GM12878 (cell line): ENCODE measurements around the gene TCP1. TPM values are rescaled to one million over a fixed set of nuclear protein-coding genes. Genes with fewer than 3 reads are reported as not detected.
"Not testable (repeated sequence)": the region's sequence is repeated elsewhere in the genome, so short reads cannot be mapped to it uniquely, and the experiment has no call there.

ENCODE experiments used
- ATAC-seq: fragments of 200-7000 bp; cut with Tn5 transposase; 3 replicates; pipeline ENCODE4 v1.9.1; 2020; ENCODE audit warnings: mild to moderate bottlenecking, moderate library complexity
- BruUV-seq: library from RNA; stranded (reverse); fragments of 400-500 nt; replicated peaks from 2 replicates; lab custom pipeline; 2021; lab: Mats Ljungman, UMichigan
- CTCF ChIA-PET: fragments of 300-600 bp; sonication (Branson Sonifier 250); formaldehyde crosslinking; extraction: SDS; loops from one replicate; lab custom pipeline; 2021; ENCODE audit warnings: inconsistent platforms; lab: Yijun Ruan, JAX
- POLR2A ChIA-PET: fragments of 350-600 bp; formaldehyde crosslinking; extraction: SDS; loops from one replicate; lab custom pipeline; 2021; ENCODE audit warnings: inconsistent platforms; lab: Charles Lee
- RAD21 ChIA-PET: fragments of 300-600 bp; sonication (Branson Sonifier 250); formaldehyde crosslinking; loops from one replicate; lab custom pipeline; 2023; ENCODE audit warnings: antibody characterized with exemption; ENCODE audit not compliant: unreplicated experiment; lab: Charles Lee
- SMC1A ChIA-PET: fragments of 300-600 bp; sonication (Branson Sonifier 250); formaldehyde crosslinking; loops from one replicate; lab custom pipeline; 2023; ENCODE audit not compliant: unreplicated experiment, uncharacterized antibody; lab: Charles Lee
- DNase-seq: peaks from one replicate; pipeline ENCODE4 v3.0.0-alpha.2; 2011; ENCODE audit warnings: low read depth, low spot score
- FAIRE-seq: peaks from 3 replicates; lab custom pipeline; 2011; peaks lifted over from hg19 to GRCh38; lab: Jason Lieb, UNC
- H2AFZ ChIP-seq: 2 replicates; pipeline ENCODE4 v1.6.0; 2011; ENCODE audit warnings: low read depth, low read length, control low read depth; ENCODE audit not compliant: control insufficient read depth
- H3K27ac ChIP-seq: 2 replicates; pipeline ENCODE4 v1.5.1; 2011; ENCODE audit warnings: control low read depth; ENCODE audit not compliant: control insufficient read depth, insufficient read depth
- H3K27me3 ChIP-seq, 2 experiments: replicated peaks in 1 of 2; 2 replicates each; pipeline versions ENCODE4 v1.6.0 to v1.6.1; 2011; ENCODE audit warnings: low read length in 1 of 2; ENCODE audit not compliant: control insufficient read depth in 2 of 2, insufficient read depth in 2 of 2
- H3K36me3 ChIP-seq, 2 experiments: 2 replicates each; pipeline ENCODE4 v1.5.1; 2011; ENCODE audit warnings: low read length in 1 of 2; ENCODE audit not compliant: control insufficient read depth in 2 of 2, insufficient read depth in 2 of 2
- H3K4me1 ChIP-seq: 2 replicates; pipeline ENCODE4 v1.6.1; 2011; ENCODE audit warnings: mild to moderate bottlenecking, low read length, moderate library complexity, mixed read lengths; ENCODE audit not compliant: control insufficient read depth, insufficient read depth
- H3K4me2 ChIP-seq: 2 replicates; pipeline ENCODE4 v1.6.0; 2011; ENCODE audit warnings: control low read depth; ENCODE audit not compliant: control insufficient read depth, insufficient read depth
- H3K4me3 ChIP-seq: fragments of 200-600 bp; sonication (generic); 2 replicates; pipeline ENCODE4 v1.5.1; 2016
- H3K79me2 ChIP-seq: 2 replicates; pipeline ENCODE4 v1.6.0; 2011; ENCODE audit warnings: low read length; ENCODE audit not compliant: control insufficient read depth, insufficient read depth
- H3K9ac ChIP-seq: 2 replicates; pipeline ENCODE4 v1.8.0; 2011; ENCODE audit warnings: low read length, control low read depth, mixed read lengths; ENCODE audit not compliant: control insufficient read depth, insufficient read depth
- H3K9me3 ChIP-seq: replicated peaks from 3 replicates; pipeline ENCODE4 v1.5.1; 2011; ENCODE audit warnings: mild to moderate bottlenecking, low read length; ENCODE audit not compliant: control insufficient read depth, insufficient read depth
- H4K20me1 ChIP-seq: 2 replicates; pipeline ENCODE4 v1.6.0; 2011; ENCODE audit not compliant: control insufficient read depth, insufficient read depth
- EGR1 ChIP-seq, 2 experiments: IDR thresholded peaks; 1 replicate in 1 of 2; 2 replicates in 1 of 2; pipeline ENCODE4 v1.6.1; 2011 to 2012; ENCODE audit warnings: low read depth in 2 of 2, low read length in 2 of 2, borderline replicate concordance in 1 of 2, mild to moderate bottlenecking in 1 of 2, moderate library complexity in 1 of 2
- FOXM1 ChIP-seq: IDR thresholded peaks from 2 replicates; pipeline ENCODE4 v1.6.1; 2012; ENCODE audit warnings: low read depth, mild to moderate bottlenecking, inconsistent platforms, low read length, moderate library complexity
- HCFC1 ChIP-seq: fragments of 150-350 bp; IDR thresholded peaks from 2 replicates; pipeline ENCODE4 v1.6.1; 2014; ENCODE audit warnings: low read length
- MLLT1 ChIP-seq: fragments of 450-650 bp; IDR thresholded peaks from 2 replicates; pipeline ENCODE4 v1.6.1; 2016; ENCODE audit warnings: mild to moderate bottlenecking
- NKRF ChIP-seq: fragments of 450-650 bp; conservative IDR thresholded peaks from 2 replicates; pipeline ENCODE4 v1.6.1; 2017; ENCODE audit warnings: mild to moderate bottlenecking, moderate library complexity
- PBX3 ChIP-seq: IDR thresholded peaks from 2 replicates; pipeline ENCODE4 v1.6.1; 2011; ENCODE audit warnings: mild to moderate bottlenecking, low read depth, low read length, moderate library complexity; ENCODE audit not compliant: insufficient replicate concordance
- TBL1XR1 ChIP-seq: IDR thresholded peaks from 2 replicates; pipeline ENCODE4 v1.6.1; 2012; ENCODE audit warnings: low read depth, low read length, improper control_type of control experiment
- WRNIP1 ChIP-seq: IDR thresholded peaks from 2 replicates; pipeline ENCODE4 v1.6.1; 2011; ENCODE audit warnings: low read depth, low read length, improper control_type of control experiment, borderline replicate concordance
- ZNF687 ChIP-seq: fragments of 450-650 bp; IDR thresholded peaks from 2 replicates; pipeline ENCODE4 v1.6.1; 2017; ENCODE audit warnings: mild to moderate bottlenecking, moderate library complexity
- whole genome bisulfite sequencing: methylation state at CpG from one replicate; pipeline ENCODE4 v1.1.6; 2016; ENCODE audit warnings: low lambda C conversion rate; ENCODE audit not compliant: insufficient replicate concordance, insufficient coverage; ENCODE audit errors: missing lambda C conversion rate; 5-methylcytosine and 5-hydroxymethylcytosine counted together
- in situ Hi-C: fragments of 300-500 bp; cut with MboI; formaldehyde crosslinking; loops from 9 replicates; pipeline ENCODE4 v1.14.3; 2018; ENCODE audit warnings: mixed read lengths
- intact Hi-C: fragments of 100-400 bp; cut with micrococcal nuclease; formaldehyde crosslinking; loops from one replicate; pipeline ENCODE4 v1.14.2; 2022; ENCODE audit not compliant: unreplicated experiment
- polyA plus RNA-seq, 11 experiments: library from polyadenylated mRNA; depleted of rRNA in 4 of 11; unstranded in 6 of 11; stranded (reverse) in 5 of 11; fragments of >200 nt; fragmentation: Nextera tagmentation in 4 of 11; fragmentation: Illumina TruSeq in 1 of 11; extraction: Ambion mirVana in 4 of 11; extraction: Trizol in 1 of 11; gene quantifications; 1 replicate in 1 of 11; 2 replicates in 10 of 11; pipeline versions ENCODE4 v1.2.1 to v1.2.3, GENCODE V29; 2011 to 2016; ENCODE audit warnings: inconsistent platforms in 2 of 11, missing spikeins in 2 of 11, low read depth in 1 of 11
- total RNA-seq, 4 experiments: library from RNA; depleted of rRNA in 3 of 4; stranded (reverse); fragments of >200 nt in 3 of 4; fragmentation: Illumina TruSeq in 1 of 4; extraction: Trizol in 1 of 4; gene quantifications; 2 replicates each; pipeline versions ENCODE4 v1.2.1 to v1.2.3, GENCODE V29; 2013 to 2021

The TCP1 gene
- total and polyA plus RNA-seq, 10 of the 15 experiments (the other 5 are each of a cell fraction or from before 2014, with no cell fraction given), result 133 to 457 (median 306) TPM

GRCh38 chr6:159797554-159797953 is 8.2 kb upstream of the TCP1 start (continued):
- TF ChIP-seq PBX3 (no peak), NKRF (no peak), TBL1XR1 (no peak), HCFC1 (no peak), WRNIP1 (no peak), ZNF687 (no peak), MLLT1 (no peak), FOXM1 (no peak), EGR1 (IDR thresholded peaks at IDR 0.05; ENCODE audit: borderline replicate concordance in 1 of 2, low read depth in 2 of 2, low read length in 2 of 2) (no peak)

GRCh38 chr6:159794976-159795375 is 5.6 kb upstream of the TCP1 start:
- ATAC-seq, in situ Hi-C loops, SMC1A ChIA-PET, BruUV-seq, H3K4me2 ChIP-seq, POLR2A ChIA-PET, DNase-seq, H3K9ac ChIP-seq, CTCF ChIA-PET, H3K4me1 ChIP-seq, H3K27ac ChIP-seq, H3K27me3 ChIP-seq, H3K4me3 ChIP-seq, H4K20me1 ChIP-seq, H2AFZ ChIP-seq, intact Hi-C loops, RAD21 ChIA-PET, FAIRE-seq, H3K9me3 ChIP-seq: not testable (repeated sequence)
- WGBS, result 90% methylated on average over 8 of the region's 8 CpGs
- Histone ChIP-seq H3K36me3 (peaks cover 1 to 23% of the 10 kb centered on the region in 2 experiments; a peak in 3 of 4 replicates), H3K79me2 (peaks cover 38% of the 10 kb centered on the region)
